HG03521 (cell line): ENCODE measurements around the gene MPL.
A peak's percentile ranks its signal among the peaks of the same experiment; 100 is the strongest.

Experiments used
- ATAC-seq: cut with Tn5 transposase; IDR thresholded peaks from one replicate; pipeline ENCODE4 v1.9.1; 2021; ENCODE audit warnings: mild to moderate bottlenecking, moderate library complexity; ENCODE audit not compliant: unreplicated experiment

The MPL gene

GRCh38 chr1:43321331-43321891 is 16.2 kb upstream of the MPL start:
- ATAC-seq, result no peak

GRCh38 chr1:43322506-43322905 is 15.1 kb upstream of the MPL start:
- no peak for ATAC-seq

DNA sequence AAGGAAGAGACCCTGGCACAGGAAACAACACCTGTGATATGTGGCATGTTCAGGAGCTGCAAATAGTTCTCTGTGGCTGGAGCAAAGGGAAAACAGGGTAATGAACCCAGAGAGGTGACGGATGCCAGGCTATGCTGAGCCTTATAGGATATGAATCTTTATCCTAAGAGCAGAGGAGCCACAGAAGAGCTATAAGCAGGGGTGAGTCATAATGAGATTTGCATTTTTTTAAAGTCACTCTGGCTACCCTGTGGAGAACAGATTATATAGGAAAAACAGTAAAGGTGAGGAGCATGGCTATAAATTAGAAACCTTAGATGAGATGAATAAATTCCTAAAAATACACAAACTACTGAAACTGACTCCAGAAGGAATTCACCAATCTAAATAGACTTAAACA is 12.8 kb upstream of the MPL start:
- ATAC-seq, result no peak

DNA sequence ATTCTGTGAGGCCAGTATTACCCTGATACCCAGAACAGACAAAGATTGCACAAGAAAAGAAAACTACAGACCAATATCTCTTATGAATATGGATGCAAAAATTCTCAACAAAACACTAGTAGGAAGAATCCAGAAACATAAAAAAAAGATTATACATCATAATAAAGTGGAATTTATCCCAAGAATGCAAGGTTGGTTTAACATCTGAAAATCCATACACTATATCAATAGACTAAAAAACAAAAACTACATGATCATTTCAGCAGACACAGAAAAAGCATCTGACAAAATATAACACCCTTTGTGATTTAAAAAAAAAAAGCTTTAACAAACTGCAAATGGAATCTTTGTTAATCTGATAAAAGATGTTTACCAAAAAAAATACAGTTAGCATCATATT is 12.2 kb upstream of the MPL start:
- no peak for ATAC-seq

DNA sequence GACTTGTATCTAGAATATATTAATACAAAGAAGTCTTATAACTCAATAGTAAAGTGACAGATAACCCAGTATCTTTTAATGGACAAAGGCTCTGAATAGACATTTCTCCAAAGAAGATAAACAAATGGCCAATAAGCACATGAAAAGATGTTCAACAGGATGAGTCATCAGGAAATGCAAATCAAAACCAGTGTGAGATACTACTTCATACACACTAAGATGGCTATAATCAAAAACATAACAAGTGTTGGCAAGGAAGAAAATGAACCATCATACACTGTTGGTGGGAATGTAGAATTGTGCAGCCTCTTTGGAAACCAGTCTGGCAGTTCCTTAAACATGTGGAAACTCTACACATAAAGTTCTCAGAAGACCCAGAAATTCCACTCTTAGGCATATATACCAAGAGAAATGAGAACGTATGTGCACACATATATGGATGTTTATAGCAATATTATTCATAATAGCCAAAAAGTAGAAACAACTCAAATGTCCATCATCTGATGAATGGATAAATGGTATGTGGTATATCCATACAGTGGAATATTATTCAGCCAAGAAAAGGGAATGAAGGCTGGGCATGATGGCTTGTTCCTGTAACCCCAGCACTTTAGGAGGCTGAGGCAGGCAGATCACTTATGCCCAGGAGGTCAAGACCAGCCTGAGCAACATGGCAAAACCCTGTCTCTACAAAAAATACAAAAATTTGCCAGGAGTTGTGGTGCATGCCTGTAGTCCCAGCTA is 9.9 kb upstream of the MPL start:
- no peak for ATAC-seq

GRCh38 chr1:43329995-43330751 is 7.4 kb upstream of the MPL start:
- ATAC-seq, result no peak

GRCh38 chr1:43331688-43332087 is 5.9 kb upstream of the MPL start:
- no peak for ATAC-seq

DNA sequence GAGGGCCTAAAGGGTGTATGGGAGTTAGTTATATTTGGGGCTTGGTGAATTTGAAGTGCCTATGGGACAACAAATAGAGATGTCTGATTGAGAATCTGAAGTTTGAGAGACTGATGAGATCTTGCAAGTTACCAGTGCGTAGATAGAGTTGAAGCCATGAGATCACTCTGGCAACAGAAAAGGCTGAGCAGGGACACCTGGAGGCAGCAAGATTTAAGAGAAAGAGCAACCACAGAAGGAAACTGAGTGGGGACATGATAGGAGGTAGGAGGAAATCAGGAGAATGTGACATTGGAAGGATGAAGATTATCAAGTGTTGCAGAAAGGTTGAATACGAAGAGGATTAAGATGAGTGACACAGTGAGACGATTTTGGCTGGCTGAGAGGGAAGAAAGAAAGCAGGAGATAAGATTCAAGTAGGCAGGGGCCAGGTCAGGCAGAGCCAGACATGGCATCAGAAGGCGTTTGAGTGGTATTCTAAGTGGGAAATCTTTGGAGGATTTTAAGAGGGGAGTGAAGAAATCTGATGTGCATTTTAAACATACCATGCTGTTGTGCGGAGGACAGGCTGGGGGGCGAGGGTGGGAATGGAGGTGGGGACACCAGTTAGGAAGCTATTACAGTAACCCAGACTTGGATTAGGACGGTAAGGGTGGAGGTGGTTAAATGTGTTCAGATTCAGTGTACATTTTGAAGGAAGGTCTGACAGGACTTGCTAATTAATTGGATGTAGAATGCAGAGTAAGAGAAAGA is 3.0 kb upstream of the MPL start:
- no peak for ATAC-seq

GRCh38 chr1:43338001-43338400 is 383 bp downstream of the MPL start:
- ATAC-seq, result no peak

DNA sequence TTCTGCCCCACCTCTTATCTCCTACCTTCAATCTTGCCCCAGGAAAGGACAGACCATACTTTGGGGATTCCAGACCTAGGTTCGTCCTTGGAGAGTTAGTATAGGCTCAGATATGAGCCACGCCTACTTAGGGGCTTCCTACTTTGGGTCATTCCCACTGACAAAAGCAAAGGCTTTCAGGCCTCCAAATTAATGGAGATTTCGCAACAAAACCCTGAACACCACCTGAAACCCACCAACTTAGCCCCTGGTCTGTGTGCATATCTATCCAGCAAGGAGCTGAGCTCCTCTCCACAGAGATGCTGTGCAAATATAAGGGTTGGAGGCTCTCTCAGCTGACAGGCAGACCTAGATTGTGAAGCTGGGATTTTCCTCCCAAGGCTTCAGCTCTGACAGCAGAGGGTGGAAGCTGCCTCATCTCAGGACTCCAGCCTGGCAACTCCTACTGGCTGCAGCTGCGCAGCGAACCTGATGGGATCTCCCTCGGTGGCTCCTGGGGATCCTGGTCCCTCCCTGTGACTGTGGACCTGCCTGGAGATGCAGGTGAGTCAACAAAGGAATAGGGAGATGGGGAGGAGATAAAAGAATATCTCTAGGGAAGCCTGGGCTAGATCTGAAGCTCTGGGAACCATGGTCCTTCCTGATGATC is 2.1 kb downstream of the MPL start:
- ATAC-seq, result no peak

- no peak for ATAC-seq
Observed at GRCh38 chr1:43340559-43340958, 2.9 kb downstream of the MPL start.

DNA sequence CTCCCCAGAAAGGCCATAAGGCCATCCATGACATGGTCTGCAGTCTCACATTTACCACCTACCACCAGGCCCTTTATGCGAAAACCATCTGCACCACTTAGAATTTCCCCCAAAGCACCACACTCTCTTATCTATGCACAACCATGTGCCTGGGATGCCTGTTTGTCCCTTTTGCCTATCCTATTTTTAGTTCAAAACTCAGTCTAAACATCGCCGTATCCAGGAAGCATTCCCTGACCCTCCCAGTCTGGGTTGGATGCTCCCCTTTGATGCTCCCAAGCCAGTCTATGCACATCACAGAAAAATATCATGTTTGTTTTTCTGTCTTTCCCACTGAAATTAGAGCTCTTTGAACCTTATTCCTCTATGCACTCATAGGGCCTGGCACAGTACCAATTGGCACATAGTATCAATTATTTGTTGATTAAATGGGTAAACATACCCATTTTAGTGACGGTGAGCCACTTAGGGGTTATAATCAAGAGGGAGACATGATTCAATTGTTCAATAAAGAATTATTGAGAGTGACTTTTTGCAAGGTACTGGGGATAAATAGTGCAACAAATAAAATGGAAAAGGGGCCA is 6.7 kb downstream of the MPL start:
- no peak for ATAC-seq

- no peak for ATAC-seq
Observed at GRCh38 chr1:43345120-43345519, 7.5 kb downstream of the MPL start.

GRCh38 chr1:43346636-43347035 is 9.0 kb downstream of the MPL start:
- no peak for ATAC-seq

DNA sequence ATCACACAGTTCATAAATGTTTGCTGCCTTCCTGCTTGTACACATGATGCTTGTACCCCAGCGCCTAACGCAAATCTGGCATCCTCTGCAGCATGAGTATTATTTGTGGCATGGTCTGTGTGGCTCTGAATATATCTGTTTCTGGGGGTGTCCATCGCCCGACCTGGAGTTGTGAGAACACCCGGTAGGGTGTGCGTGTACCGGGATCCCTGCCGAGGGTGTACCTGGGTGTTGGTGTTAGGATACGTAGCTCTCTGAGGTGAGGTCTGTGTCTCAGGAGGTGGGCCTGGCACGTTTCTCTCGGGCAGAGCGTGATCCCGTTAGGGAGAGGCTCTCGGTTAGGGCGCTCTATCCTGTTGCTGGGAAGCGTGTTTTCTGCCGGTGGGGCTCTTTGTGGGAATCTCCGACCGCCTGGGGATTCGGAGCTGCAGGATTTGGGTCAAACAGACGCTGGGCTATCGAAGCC is 10.8 kb downstream of the MPL start:
- no peak for ATAC-seq

DNA sequence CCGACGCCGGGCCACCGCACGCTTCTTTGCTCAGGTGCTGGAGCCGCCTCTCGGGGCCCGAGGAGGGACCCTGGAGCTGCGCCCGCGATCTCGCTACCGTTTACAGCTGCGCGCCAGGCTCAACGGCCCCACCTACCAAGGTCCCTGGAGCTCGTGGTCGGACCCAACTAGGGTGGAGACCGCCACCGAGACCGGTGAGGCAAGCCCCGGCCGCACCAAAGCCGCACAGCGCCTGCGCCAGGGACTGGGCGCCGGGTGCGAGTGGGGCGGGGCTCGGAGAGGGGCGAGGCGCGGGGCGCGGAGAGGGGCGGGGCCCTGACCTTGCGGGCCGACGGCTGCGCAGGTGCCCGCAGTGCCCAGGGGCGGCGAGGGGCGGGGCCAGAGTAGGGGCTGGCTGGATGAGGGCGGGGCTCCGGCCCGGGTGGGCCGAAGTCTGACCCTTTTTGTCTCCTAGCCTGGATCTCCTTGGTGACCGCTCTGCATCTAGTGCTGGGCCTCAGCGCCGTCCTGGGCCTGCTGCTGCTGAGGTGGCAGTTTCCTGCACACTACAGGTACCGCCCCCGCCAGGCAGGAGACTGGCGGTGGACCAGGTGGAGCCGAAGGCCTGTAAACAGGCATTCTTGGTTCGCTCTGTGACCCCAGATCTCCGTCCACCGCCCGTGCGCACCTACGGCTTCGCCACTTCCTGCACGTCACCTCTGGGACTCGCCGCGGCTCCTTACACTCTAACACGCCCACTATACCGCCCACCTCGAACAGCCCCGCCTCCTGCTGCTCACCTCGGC is 11.4 kb downstream of the MPL start:
- ATAC-seq, result peak; percentile 63

GRCh38 chr1:43349594-43350306 is 12.1 kb downstream of the MPL start:
- ATAC-seq, result no peak

DNA sequence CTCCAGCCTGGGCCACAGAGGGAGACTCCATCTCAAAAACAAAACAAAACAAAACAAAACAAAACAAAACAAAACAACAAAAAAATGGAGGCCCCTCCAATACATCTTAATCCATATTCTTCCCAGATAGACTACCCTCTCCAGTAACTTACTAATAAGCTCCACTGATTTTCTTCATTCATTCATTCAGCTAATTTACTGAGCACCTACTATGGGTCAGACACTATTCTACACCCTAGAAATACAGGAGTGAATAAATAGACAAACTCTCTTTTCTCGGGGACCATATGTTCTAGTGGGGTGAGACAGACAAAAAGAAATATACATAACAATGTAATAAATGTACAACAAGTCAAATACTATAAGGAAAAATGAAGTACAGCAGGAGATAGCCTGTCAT is 13.4 kb downstream of the MPL start:
- ATAC-seq, result no peak
